HG02588 (cell line): ENCODE measurements around the gene BEND5.

ENCODE experiments used
- ATAC-seq: cut with Tn5 transposase; IDR thresholded peaks from one replicate; pipeline ENCODE4 v1.9.1; 2021; ENCODE audit warnings: mild to moderate bottlenecking, moderate library complexity; ENCODE audit not compliant: unreplicated experiment

The BEND5 gene

GRCh38 chr1:48684381-48684780, 92.3 kb downstream of the BEND5 start:
- ATAC-seq: no peak

GRCh38 chr1:48683839-48684238, 92.9 kb downstream of the BEND5 start:
- no peak for ATAC-seq

GRCh38 chr1:48681476-48682305, 95.0 kb downstream of the BEND5 start:
- ATAC-seq: no peak

GRCh38 chr1:48680411-48681035, 96.2 kb downstream of the BEND5 start:
- ATAC-seq: no peak

GRCh38 chr1:48679859-48680258, 96.8 kb downstream of the BEND5 start:
- ATAC-seq: no peak

GRCh38 chr1:48678710-48679505, 97.8 kb downstream of the BEND5 start:
- peak; percentile 62 for ATAC-seq
